Caco-2 (cell line): ENCODE results near the gene MLIP. TPM values are rescaled to one million over a fixed set of nuclear protein-coding genes. Genes with fewer than 3 reads are reported as not detected.

Source experiments
- BruUV-seq: library from RNA; stranded (reverse); fragments of 400-500 nt; replicated peaks from 2 replicates; lab custom pipeline; 2021; lab: Mats Ljungman, UMichigan
- CTCF ChIA-PET: fragments of 300-600 bp; sonication (Branson Sonifier 250); formaldehyde crosslinking; loops from one replicate; lab custom pipeline; 2022; ENCODE audit warnings: antibody characterized with exemption; lab: Charles Lee
- POLR2A ChIA-PET: fragments of 300-600 bp; sonication (Branson Sonifier 250); formaldehyde crosslinking; loops from one replicate; lab custom pipeline; 2022; ENCODE audit warnings: antibody characterized with exemption; lab: Charles Lee
- DNase-seq, 2 experiments: peaks; one replicate each; pipeline versions ENCODE4 v3.0.0 to v3.0.0-alpha.2; 2020 to 2022
- H3K27me3 ChIP-seq: replicated peaks from 2 replicates; pipeline ENCODE4 v1.6.0; 2011; ENCODE audit warnings: low read length; ENCODE audit not compliant: control insufficient read depth, insufficient read depth
- H3K36me3 ChIP-seq: 2 replicates; pipeline ENCODE4 v1.5.1; 2011; ENCODE audit warnings: low read length; ENCODE audit not compliant: control insufficient read depth, insufficient read depth
- H3K4me1 ChIP-seq: fragments of 250-450 bp; sonication (Bioruptor Pico); 2 replicates; pipeline ENCODE4 v1.5.1; 2020; ENCODE audit warnings: mild to moderate bottlenecking
- H3K4me3 ChIP-seq: 2 replicates; pipeline ENCODE4 v1.5.1; 2011; ENCODE audit warnings: low read depth, mild to moderate bottlenecking, control low read depth, low read length
- H3K9me3 ChIP-seq: fragments of 250-450 bp; sonication (Bioruptor Pico); 2 replicates; pipeline ENCODE4 v1.5.1; 2020; ENCODE audit warnings: mild to moderate bottlenecking, moderate library complexity
- H3K27ac Mint-ChIP-seq: one replicate; pipeline ENCODE4 v1.8.0; 2022; ENCODE audit warnings: mixed read lengths; ENCODE audit not compliant: unreplicated experiment
- H3K27me3 Mint-ChIP-seq: one replicate; pipeline ENCODE4 v1.8.0; 2022; ENCODE audit warnings: mixed read lengths; ENCODE audit not compliant: insufficient read depth, unreplicated experiment
- H3K36me3 Mint-ChIP-seq: one replicate; pipeline ENCODE4 v1.8.0; 2022; ENCODE audit warnings: mild to moderate bottlenecking, mixed read lengths; ENCODE audit not compliant: insufficient read depth, unreplicated experiment
- H3K4me1 Mint-ChIP-seq: one replicate; pipeline ENCODE4 v1.8.0; 2022; ENCODE audit warnings: low read depth, mixed read lengths; ENCODE audit not compliant: unreplicated experiment
- H3K4me3 Mint-ChIP-seq: one replicate; pipeline ENCODE4 v1.8.0; 2022; ENCODE audit warnings: mild to moderate bottlenecking, moderate library complexity, mixed read lengths; ENCODE audit not compliant: unreplicated experiment
- H3K9me3 Mint-ChIP-seq: one replicate; pipeline ENCODE4 v1.8.0; 2022; ENCODE audit warnings: mixed read lengths; ENCODE audit not compliant: unreplicated experiment
- CTCF ChIP-seq, 2 experiments: fragments of 200-600 bp in 1 of 2; IDR thresholded peaks; 1 replicate in 1 of 2; 2 replicates in 1 of 2; pipeline versions ENCODE4 v1.5.1 to v1.8.0; 2011 to 2022; ENCODE audit warnings: antibody characterized with exemption in 1 of 2, control low read depth in 1 of 2, inconsistent platforms in 1 of 2, low read depth in 1 of 2, low read length in 1 of 2, mild to moderate bottlenecking in 1 of 2, moderate library complexity in 1 of 2; ENCODE audit not compliant: insufficient read depth in 1 of 2, severe bottlenecking in 1 of 2, unreplicated experiment in 1 of 2
- intact Hi-C: fragments of 100-400 bp; cut with micrococcal nuclease; formaldehyde crosslinking; loops from one replicate; pipeline ENCODE4 v1.10.0; 2022; ENCODE audit not compliant: unreplicated experiment
- total RNA-seq: library from RNA; stranded (reverse); gene quantifications from 2 replicates; pipeline ENCODE4 v1.2.3, GENCODE V29; 2022

MLIP gene
- total RNA-seq, 1 experiment from 2014 or later: 0.88 TPM

GRCh38 chr6:54262499-54262898, 151.3 kb downstream of the MLIP start:
- H3K4me3 ChIP-seq: no peak overlapping the region
- intact Hi-C loops: loop anchor here (10.0 kb wide), 1 partner anchor 168 kb away; no protein-coding TSS in a partner anchor
- H3K27me3 ChIP-seq: no peaks in the 10 kb centered on the region
- Mint-ChIP-seq H3K4me3 (no peak overlapping the region), H3K36me3 (no peaks in the 10 kb centered on the region), H3K27me3 (no peaks in the 10 kb centered on the region), H3K4me1 (no peaks in the 10 kb centered on the region), H3K27ac (no peak overlapping the region), H3K9me3 (no peaks in the 10 kb centered on the region)
- H3K9me3 ChIP-seq: no peaks in the 10 kb centered on the region
- no peak for DNase-seq
- no peaks in the 10 kb centered on the region for H3K36me3 ChIP-seq
- TF ChIP-seq CTCF (IDR thresholded peaks at IDR 0.05; ENCODE audit: insufficient read depth in 1 of 2, low read depth in 1 of 2, low read length in 1 of 2, severe bottlenecking in 1 of 2, unreplicated experiment in 1 of 2): no peak
- H3K4me1 ChIP-seq: 0 out of 2 replicates have a peak, but pooled peaks cover 10% of the 10 kb centered on the region
- ChIA-PET POLR2A (no interaction called here), CTCF (interaction anchor here (1.3 kb wide), 1 partner anchor 276 kb away, joined by 3 read pairs; no protein-coding TSS in a partner anchor)
- BruUV-seq: no TSS peak

- no peak for DNase-seq
Observed at GRCh38 chr6:54262971-54263370, 151.7 kb downstream of the MLIP start.

More at GRCh38 chr6:54262971-54263370, 151.7 kb downstream of the MLIP start:
- TF ChIP-seq CTCF (IDR thresholded peaks at IDR 0.05; ENCODE audit: insufficient read depth in 1 of 2, low read depth in 1 of 2, low read length in 1 of 2, severe bottlenecking in 1 of 2, unreplicated experiment in 1 of 2): no peak
- ChIA-PET POLR2A (no interaction called here), CTCF (interaction anchor here (1.3 kb wide), 1 partner anchor 277 kb away, joined by 3 read pairs; no protein-coding TSS in a partner anchor)
- intact Hi-C loops: loop anchor here (10.0 kb wide), 1 partner anchor 168 kb away; no protein-coding TSS in a partner anchor
- Mint-ChIP-seq H3K9me3 (no peaks in the 10 kb centered on the region), H3K27ac (no peak overlapping the region), H3K36me3 (no peaks in the 10 kb centered on the region), H3K4me3 (no peak overlapping the region), H3K27me3 (no peaks in the 10 kb centered on the region), H3K4me1 (no peaks in the 10 kb centered on the region)
- Histone ChIP-seq H3K4me3 (no peak overlapping the region), H3K27me3 (no peaks in the 10 kb centered on the region), H3K36me3 (no peaks in the 10 kb centered on the region), H3K9me3 (no peaks in the 10 kb centered on the region), H3K4me1 (0 out of 2 replicates have a peak, but pooled peaks cover 10% of the 10 kb centered on the region)
- no TSS peak for BruUV-seq
